SH-SY5Y (cell line): ENCODE results near the gene VPS8.

Source experiments
- GATA2 ChIP-seq: IDR thresholded peaks from 2 replicates; pipeline ENCODE4 v1.6.1; 2011; ENCODE audit warnings: mild to moderate bottlenecking, low read depth, low read length
- GATA3 ChIP-seq: IDR thresholded peaks from 2 replicates; pipeline ENCODE4 v1.6.1; 2011; ENCODE audit warnings: low read depth, mild to moderate bottlenecking, low read length, moderate library complexity

DNA sequence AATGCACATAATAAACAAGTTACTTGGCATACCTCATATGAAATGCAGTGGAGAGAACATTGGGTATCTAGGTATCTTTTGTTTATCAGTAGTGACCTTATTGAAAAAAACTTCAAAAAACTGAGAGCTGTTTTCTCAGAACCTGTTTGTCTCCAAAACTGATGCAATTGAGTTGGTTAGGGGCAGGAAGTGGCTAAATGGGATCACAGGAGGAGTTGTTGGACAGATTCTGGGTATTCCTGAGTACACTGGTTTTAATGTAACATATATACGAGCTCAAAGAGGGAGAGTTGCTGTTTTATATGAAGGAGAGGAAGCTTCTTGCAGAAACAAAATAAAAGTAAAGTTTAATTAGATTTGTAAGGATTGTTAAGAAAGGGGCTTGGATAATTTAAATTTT, 181.4 kb downstream of the VPS8 start:
- TF ChIP-seq GATA2 (no peak), GATA3 (no peak)
